ENCODE data around the gene SPATA6.

Gene SPATA6

DNA sequence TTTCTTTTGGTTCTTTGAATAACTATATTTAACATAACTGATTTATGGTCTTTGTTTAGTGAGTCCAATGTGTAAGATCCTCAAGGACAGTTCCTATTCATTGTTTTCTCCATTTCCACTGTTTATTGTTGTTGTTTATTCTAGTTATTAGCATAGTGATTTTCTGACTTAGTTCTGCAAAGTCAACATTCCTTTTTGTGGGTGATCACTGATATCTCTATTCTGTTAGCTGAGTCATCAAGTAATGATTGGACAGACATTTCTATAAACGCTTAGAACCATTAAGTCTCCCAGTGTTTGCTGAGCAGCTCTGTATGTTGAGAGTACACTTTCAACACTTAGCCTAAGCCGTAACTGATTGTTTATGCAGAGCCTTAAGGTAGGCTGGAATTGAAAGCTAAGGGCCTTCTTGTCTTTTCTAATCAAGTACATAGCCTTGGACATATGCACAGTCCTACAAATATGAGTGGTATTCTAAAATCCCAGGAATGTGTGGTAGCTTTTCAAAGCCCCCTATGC is 162.4 kb downstream of the SPATA6 start:
- Histone ChIP-seq H3K4me3 (ENCODE audit: low read depth, low read length) (no peak overlapping the region), H3K4me1 (ENCODE audit: control insufficient read depth, insufficient read depth, low read length) (no peaks in the 10 kb centered on the region), H3K27ac (ENCODE audit: extremely low read depth, low read depth, low read length) (no peak overlapping the region), H3K9me3 (ENCODE audit: control insufficient read depth, insufficient read depth, low read depth, low read length) (no peaks in the 10 kb centered on the region), H3K36me3 (ENCODE audit: control insufficient read depth in 2 of 2, insufficient read depth in 1 of 2, low read length in 2 of 2) (no peaks in the 10 kb centered on the region)
- CTCF ChIA-PET: interaction anchor here (0.6 kb wide), 2 partner anchors 44 to 1165 kb away, joined by 3 to 5 read pairs; no protein-coding TSS in a partner anchor
- POLR2A ChIA-PET: no interaction called here
- TF ChIP-seq ZNF394 (tag by site-specific recombination; IDR thresholded peaks at IDR 0.05; ENCODE audit: borderline replicate concordance) (no peak), ZNF266 (tag by site-specific recombination; IDR thresholded peaks at IDR 0.05; ENCODE audit: low read depth) (no peak), YY1 (tag by site-specific recombination; IDR thresholded peaks at IDR 0.05) (no peak), ZNF354C (tag by site-specific recombination; IDR thresholded peaks at IDR 0.05; ENCODE audit: borderline replicate concordance, low read depth) (no peak), ZBTB7A (tag by site-specific recombination; IDR thresholded peaks at IDR 0.05; ENCODE audit: low read depth) (no peak), SP3 (tag by site-specific recombination; IDR thresholded peaks at IDR 0.05) (no peak), ZNF514 (tag by site-specific recombination; IDR thresholded peaks at IDR 0.05) (no peak), YY2 (tag by site-specific recombination; IDR thresholded peaks at IDR 0.05) (no peak), ZNF146 (tag by site-specific recombination; IDR thresholded peaks at IDR 0.05) (no peak), ZNF214 (tag by site-specific recombination; IDR thresholded peaks at IDR 0.05; ENCODE audit: borderline replicate concordance) (no peak), ZNF324 (tag by site-specific recombination; IDR thresholded peaks at IDR 0.05) (no peak), ZNF174 (tag by site-specific recombination; IDR thresholded peaks at IDR 0.05) (no peak), ZNF404 (tag by site-specific recombination; IDR thresholded peaks at IDR 0.05) (no peak), GLIS1 (tag by site-specific recombination; IDR thresholded peaks at IDR 0.05) (no peak), KLF9 (tag by site-specific recombination; IDR thresholded peaks at IDR 0.05; ENCODE audit: low read depth) (no peak), ZNF785 (tag by site-specific recombination; IDR thresholded peaks at IDR 0.05) (no peak), KLF1 (tag by site-specific recombination; IDR thresholded peaks at IDR 0.05) (no peak)
- TF ChIP-seq, protein P1, sequence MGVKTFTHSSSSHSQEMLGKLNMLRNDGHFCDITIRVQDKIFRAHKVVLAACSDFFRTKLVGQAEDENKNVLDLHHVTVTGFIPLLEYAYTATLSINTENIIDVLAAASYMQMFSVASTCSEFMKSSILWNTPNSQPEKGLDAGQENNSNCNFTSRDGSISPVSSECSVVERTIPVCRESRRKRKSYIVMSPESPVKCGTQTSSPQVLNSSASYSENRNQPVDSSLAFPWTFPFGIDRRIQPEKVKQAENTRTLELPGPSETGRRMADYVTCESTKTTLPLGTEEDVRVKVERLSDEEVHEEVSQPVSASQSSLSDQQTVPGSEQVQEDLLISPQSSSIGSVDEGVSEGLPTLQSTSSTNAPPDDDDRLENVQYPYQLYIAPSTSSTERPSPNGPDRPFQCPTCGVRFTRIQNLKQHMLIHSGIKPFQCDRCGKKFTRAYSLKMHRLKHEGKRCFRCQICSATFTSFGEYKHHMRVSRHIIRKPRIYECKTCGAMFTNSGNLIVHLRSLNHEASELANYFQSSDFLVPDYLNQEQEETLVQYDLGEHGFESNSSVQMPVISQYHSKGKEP (tag by site-specific recombination; IDR thresholded peaks at IDR 0.05): no peak
- TF ChIP-seq, protein P2, sequence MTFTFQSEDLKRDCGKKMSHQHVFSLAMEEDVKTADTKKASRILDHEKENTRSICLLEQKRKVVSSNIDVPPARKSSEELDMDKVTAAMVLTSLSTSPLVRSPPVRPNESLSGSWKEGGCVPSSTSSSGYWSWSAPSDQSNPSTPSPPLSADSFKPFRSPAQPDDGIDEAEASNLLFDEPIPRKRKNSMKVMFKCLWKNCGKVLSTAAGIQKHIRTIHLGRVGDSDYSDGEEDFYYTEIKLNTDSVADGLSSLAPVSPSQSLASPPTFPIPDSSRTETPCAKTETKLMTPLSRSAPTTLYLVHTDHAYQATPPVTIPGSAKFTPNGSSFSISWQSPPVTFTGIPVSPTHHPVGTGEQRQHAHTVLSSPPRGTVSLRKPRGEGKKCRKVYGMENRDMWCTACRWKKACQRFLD (tag by site-specific recombination; IDR thresholded peaks at IDR 0.05): no peak

DNA sequence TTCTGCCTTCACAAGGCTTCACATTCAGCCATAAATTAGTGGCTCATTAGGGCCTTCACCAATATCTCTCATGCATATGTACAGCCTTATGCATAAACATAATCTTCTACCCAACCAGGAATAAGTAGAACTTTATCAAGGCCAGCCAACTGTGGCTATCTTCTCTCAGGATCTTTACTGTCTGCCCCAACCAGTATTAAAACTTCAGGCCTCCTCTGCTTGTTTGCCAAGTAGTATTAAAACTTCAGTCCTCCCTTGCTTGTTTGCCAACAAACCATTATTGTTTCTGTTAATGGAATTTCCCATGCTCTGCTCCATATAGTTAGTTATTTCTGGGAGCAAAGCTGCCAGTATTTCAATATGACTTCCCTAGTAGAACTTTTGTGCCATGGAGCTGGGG is 169.4 kb downstream of the SPATA6 start:
- H3K9me3 ChIP-seq (ENCODE audit: control insufficient read depth, insufficient read depth, low read depth, low read length): no peaks in the 10 kb centered on the region
- H3K4me3 ChIP-seq (ENCODE audit: low read depth, low read length): no peak overlapping the region
- TF ChIP-seq, protein P3, sequence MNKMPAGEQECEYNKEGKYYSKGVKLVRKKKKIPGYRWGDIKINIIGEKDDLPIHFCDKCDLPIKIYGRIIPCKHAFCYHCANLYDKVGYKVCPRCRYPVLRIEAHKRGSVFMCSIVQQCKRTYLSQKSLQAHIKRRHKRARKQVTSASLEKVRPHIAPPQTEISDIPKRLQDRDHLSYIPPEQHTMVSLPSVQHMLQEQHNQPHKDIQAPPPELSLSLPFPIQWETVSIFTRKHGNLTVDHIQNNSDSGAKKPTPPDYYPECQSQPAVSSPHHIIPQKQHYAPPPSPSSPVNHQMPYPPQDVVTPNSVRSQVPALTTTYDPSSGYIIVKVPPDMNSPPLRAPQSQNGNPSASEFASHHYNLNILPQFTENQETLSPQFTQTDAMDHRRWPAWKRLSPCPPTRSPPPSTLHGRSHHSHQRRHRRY (tag by site-specific recombination; IDR thresholded peaks at IDR 0.05): no peak
- TF ChIP-seq ZNF792 (tag by site-specific recombination; IDR thresholded peaks at IDR 0.05) (no peak), ZNF660 (tag by site-specific recombination; IDR thresholded peaks at IDR 0.05) (no peak), ZNF555 (tag by site-specific recombination; conservative IDR thresholded peaks at IDR 0.05) (no peak), ZSCAN16 (tag by site-specific recombination; IDR thresholded peaks at IDR 0.05) (no peak), BCL11B (tag by site-specific recombination; IDR thresholded peaks at IDR 0.05; ENCODE audit: low read depth) (no peak)
- no peaks in the 10 kb centered on the region for H3K4me1 ChIP-seq (ENCODE audit: control insufficient read depth, insufficient read depth, low read length)
- CTCF ChIA-PET: no interaction called here
- H3K27ac ChIP-seq (ENCODE audit: extremely low read depth, low read depth, low read length): no peak overlapping the region
- POLR2A ChIA-PET: no interaction called here
- no peaks in the 10 kb centered on the region for H3K36me3 ChIP-seq (ENCODE audit: control insufficient read depth in 2 of 2, insufficient read depth in 1 of 2, low read length in 2 of 2)
